ENCODE measurements around the gene ASCL1. TPM values are rescaled to one million over a fixed set of nuclear protein-coding genes. Genes with fewer than 3 reads are reported as not detected.

ASCL1 gene
- total RNA-seq, 3 donors from 2014 or later, result 0.16 TPM; not detected in 2

DNA sequence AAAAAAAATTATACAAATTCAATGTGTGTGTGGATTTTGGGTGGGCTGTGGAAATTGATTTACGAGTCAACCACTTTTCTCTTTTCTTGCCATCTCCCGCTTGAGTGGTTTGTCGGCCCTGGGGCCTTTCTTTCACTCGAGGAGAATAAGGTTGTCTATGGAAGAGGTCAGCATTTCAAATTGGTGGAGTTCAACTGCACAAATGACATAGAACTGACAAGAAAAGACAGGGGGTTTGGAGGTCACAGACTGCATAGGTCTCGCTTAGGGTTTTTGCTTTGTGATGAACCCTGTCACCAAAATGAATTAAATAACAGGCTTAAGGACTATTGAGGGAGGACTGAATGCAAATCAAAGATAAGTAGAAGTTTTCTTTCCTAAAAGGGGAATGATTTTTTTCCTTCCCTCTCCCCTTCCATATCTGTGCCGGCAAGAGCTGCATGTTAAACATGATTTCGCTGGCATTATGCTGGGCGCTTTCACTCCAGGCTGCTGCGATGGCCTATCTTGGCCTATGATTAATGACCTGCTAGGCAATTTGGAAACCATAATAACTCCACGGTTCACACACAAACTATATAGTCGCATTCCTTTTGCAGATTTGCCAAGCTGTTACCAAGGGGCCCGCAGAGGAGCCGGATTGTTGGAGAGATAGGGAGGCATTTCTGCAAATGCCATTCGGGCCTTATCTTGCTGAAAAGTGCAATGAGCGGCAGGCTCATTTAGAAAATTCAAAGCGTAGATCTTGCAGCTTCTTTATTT lies 20.7 kb downstream of the ASCL1 start:
- TF ChIP-seq, protein P1, sequence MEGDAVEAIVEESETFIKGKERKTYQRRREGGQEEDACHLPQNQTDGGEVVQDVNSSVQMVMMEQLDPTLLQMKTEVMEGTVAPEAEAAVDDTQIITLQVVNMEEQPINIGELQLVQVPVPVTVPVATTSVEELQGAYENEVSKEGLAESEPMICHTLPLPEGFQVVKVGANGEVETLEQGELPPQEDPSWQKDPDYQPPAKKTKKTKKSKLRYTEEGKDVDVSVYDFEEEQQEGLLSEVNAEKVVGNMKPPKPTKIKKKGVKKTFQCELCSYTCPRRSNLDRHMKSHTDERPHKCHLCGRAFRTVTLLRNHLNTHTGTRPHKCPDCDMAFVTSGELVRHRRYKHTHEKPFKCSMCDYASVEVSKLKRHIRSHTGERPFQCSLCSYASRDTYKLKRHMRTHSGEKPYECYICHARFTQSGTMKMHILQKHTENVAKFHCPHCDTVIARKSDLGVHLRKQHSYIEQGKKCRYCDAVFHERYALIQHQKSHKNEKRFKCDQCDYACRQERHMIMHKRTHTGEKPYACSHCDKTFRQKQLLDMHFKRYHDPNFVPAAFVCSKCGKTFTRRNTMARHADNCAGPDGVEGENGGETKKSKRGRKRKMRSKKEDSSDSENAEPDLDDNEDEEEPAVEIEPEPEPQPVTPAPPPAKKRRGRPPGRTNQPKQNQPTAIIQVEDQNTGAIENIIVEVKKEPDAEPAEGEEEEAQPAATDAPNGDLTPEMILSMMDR (IDR thresholded peaks at IDR 0.05), result no peak
- Histone ChIP-seq H3K4me1 (ENCODE audit: low read depth) (no peaks in the 10 kb centered on the region), H3K4me3 (no peak overlapping the region), H3K36me3 (ENCODE audit: low read depth) (no peaks in the 10 kb centered on the region), H3K9me3 (no peaks in the 10 kb centered on the region)
- intact Hi-C loops (cut with DNase I, micrococcal nuclease), result no loop called here
- ATAC-seq, result no peak
- no peak for DNase-seq

DNA sequence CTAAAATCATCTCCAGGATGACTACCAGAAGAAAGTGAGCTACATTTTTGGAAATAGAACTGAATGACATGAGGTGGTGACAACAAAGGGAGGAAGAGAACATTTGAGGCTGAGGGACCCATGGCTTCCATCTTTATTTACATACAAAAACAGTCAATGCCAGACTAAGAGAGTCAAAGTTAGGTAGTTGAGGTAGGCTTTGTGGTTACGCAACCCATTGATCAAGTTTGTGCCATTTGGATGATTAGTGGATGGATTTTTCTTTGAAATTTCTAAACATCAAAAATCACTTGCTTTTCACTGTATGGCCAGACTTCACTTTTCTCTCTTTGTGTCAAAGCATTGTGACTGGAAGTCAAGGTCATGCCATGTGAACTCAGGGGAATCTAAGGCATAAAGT lies 22.9 kb downstream of the ASCL1 start:
- intact Hi-C loops (cut with DNase I, micrococcal nuclease), result no loop called here
- no peak for ATAC-seq
- TF ChIP-seq, protein P1 (IDR thresholded peaks at IDR 0.05), result no peak

DNA sequence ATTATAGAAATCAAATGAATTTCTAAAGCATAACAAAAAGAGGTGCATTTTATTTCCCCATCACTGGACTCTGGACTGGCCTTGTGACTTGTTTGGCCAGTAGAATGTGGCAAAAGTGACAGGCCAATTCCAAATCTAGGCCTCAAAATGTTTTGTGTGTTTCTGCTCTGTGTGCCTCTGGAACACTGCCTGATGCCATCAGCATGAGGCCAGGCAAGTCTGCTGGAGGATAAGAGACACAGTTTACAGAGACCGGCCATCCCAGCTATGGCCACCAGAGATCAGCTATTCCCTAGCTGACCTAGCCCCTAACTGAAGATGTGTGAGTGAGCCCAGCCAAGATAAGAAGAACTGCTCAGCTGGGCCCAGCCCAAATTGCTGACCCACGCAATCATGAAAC lies 32.9 kb downstream of the ASCL1 start:
- H3K9me3 ChIP-seq, result no peaks in the 10 kb centered on the region

More for the DNA sequence above, 22.9 kb downstream of the ASCL1 start:
- no peak for DNase-seq
- no peaks in the 10 kb centered on the region for H3K4me1 ChIP-seq (ENCODE audit: low read depth)
- no peak overlapping the region for H3K4me3 ChIP-seq
- H3K9me3 ChIP-seq, result no peaks in the 10 kb centered on the region
- no peaks in the 10 kb centered on the region for H3K36me3 ChIP-seq (ENCODE audit: low read depth)

DNA sequence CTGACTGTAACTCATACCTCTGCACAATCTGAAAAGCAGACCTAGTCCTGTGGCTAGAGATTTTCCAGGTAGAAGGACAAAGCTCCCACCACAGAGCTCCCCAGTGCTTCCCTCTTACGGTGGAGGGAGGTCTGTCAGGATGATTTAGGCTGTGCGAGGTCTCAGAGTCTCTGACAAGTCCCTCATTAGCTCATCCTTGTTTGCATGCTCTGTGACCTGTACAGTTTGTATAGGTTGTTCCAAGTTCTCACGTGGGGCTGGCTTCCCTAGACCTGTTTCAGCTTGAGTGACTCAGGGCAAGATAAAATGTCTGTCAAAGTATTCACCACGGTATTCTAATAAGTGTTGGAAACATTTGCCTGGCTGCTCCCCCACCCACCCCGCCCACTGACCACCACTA lies 34.8 kb downstream of the ASCL1 start:
- intact Hi-C loops (cut with DNase I, micrococcal nuclease), result no loop called here
- DNase-seq (no peak), ATAC-seq (no peak)
- no peaks in the 10 kb centered on the region for H3K4me1 ChIP-seq (ENCODE audit: low read depth)
- no peaks in the 10 kb centered on the region for H3K36me3 ChIP-seq (ENCODE audit: low read depth)
- peaks cover 3% of the 10 kb centered on the region for H3K9me3 ChIP-seq
- no peak overlapping the region for H3K4me3 ChIP-seq
- TF ChIP-seq, protein P1 (IDR thresholded peaks at IDR 0.05), result no peak

More for the DNA sequence above, 32.9 kb downstream of the ASCL1 start:
- TF ChIP-seq, protein P1 (IDR thresholded peaks at IDR 0.05), result no peak
- Histone ChIP-seq H3K4me3 (no peak overlapping the region), H3K36me3 (ENCODE audit: low read depth) (no peaks in the 10 kb centered on the region), H3K4me1 (ENCODE audit: low read depth) (no peaks in the 10 kb centered on the region)
- intact Hi-C loops (cut with DNase I, micrococcal nuclease), result no loop called here
- ATAC-seq, result no peak
- DNase-seq, result no peak

DNA sequence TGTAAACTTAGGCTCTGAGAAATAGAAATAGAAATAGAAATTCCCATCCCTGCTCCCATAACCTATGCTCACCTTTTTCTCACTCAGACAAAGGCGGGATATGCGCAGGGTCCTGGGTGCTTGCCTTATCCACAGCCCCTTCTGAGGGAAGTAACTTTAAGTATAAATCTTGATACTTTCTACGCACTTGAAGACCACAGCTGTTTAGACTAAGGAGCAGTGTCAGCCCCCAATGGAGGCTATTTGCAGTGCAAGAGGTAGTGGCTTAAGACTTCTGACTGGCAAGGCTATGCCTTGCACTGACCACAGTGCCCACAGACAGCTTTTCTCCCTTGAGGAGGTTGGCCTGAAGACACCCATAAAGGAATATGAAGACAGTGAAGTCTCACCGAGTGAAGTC lies 35.2 kb downstream of the ASCL1 start:
- DNase-seq (no peak), ATAC-seq (no peak)
- Histone ChIP-seq H3K4me1 (ENCODE audit: low read depth) (no peaks in the 10 kb centered on the region), H3K4me3 (no peak overlapping the region), H3K36me3 (ENCODE audit: low read depth) (no peaks in the 10 kb centered on the region), H3K9me3 (peaks cover 6% of the 10 kb centered on the region)
- intact Hi-C loops (cut with DNase I, micrococcal nuclease), result no loop called here
- TF ChIP-seq, protein P1 (IDR thresholded peaks at IDR 0.05), result no peak
